GM19351 (cell line): Measurements from ENCODE around the gene SEBOX.

Experiments
- ATAC-seq: cut with Tn5 transposase; IDR thresholded peaks from one replicate; pipeline ENCODE4 v1.9.1; 2021; ENCODE audit warnings: mild to moderate bottlenecking, moderate library complexity; ENCODE audit not compliant: unreplicated experiment

SEBOX gene

GRCh38 chr17:28364665-28365363 lies at the start of gene SEBOX:
SEBOX (minus strand) TSS chr17:28365199; CDS start chr17:28365151, 48 bp downstream.
- ATAC-seq, result no peak

GRCh38 chr17:28413804-28414203 lies 48.8 kb upstream of the SEBOX start:
- ATAC-seq, result no peak

- no peak for ATAC-seq
These were observed 47.1 kb upstream of the SEBOX start for GRCh38 chr17:28412099-28412498.

GRCh38 chr17:28407974-28408306 lies 42.9 kb upstream of the SEBOX start:
- ATAC-seq, result no peak

- ATAC-seq, result no peak
These were observed 42.4 kb upstream of the SEBOX start for GRCh38 chr17:28407130-28407973.

- no peak for ATAC-seq
These were observed 41.4 kb upstream of the SEBOX start for GRCh38 chr17:28406473-28406814.

GRCh38 chr17:28405632-28406472 lies 40.9 kb upstream of the SEBOX start, which contains the start of gene SLC46A1:
SLC46A1 (minus strand) TSS chr17:28406212; CDS start chr17:28406114, 98 bp downstream.
- peak; percentile 81 for ATAC-seq

GRCh38 chr17:28404812-28405570 lies 40.0 kb upstream of the SEBOX start:
- no peak for ATAC-seq

GRCh38 chr17:28404461-28404811 lies 39.4 kb upstream of the SEBOX start:
- no peak for ATAC-seq

- no peak for ATAC-seq
These were observed 39.0 kb upstream of the SEBOX start for GRCh38 chr17:28404007-28404406.

- no peak for ATAC-seq
These were observed 37.8 kb upstream of the SEBOX start for GRCh38 chr17:28402844-28403243.

GRCh38 chr17:28402224-28402630 lies 37.2 kb upstream of the SEBOX start:
- ATAC-seq, result no peak

GRCh38 chr17:28399808-28400207 lies 34.8 kb upstream of the SEBOX start:
- no peak for ATAC-seq

GRCh38 chr17:28398280-28398981 lies 33.4 kb upstream of the SEBOX start:
- ATAC-seq, result no peak

- no peak for ATAC-seq
These were observed 32.8 kb upstream of the SEBOX start for GRCh38 chr17:28397687-28398279.

- ATAC-seq, result no peak
These were observed 32.3 kb upstream of the SEBOX start for GRCh38 chr17:28397275-28397674.

- ATAC-seq, result no peak
These were observed 31.7 kb upstream of the SEBOX start for GRCh38 chr17:28396635-28397239.

GRCh38 chr17:28395968-28396367 lies 31.0 kb upstream of the SEBOX start:
- no peak for ATAC-seq

- ATAC-seq, result no peak
These were observed 30.4 kb upstream of the SEBOX start for GRCh38 chr17:28395426-28395825.
